ENCODE measurements around the gene PRMT3. TPM values are rescaled to one million over a fixed set of nuclear protein-coding genes. Genes with fewer than 3 reads are reported as not detected.

PRMT3 gene
- total and polyA plus RNA-seq, 2 of the 13 experiments (the other 11 are each of a cell fraction or from before 2014, with no cell fraction given) = 9.1 to 27.7 TPM

- in situ Hi-C loops (cut with HindIII; ENCODE audit: extremely low pct_ligation_motif_present, low pct_unique_long_range_greater_than_20kb) = loop anchor here (5.0 to 10.0 kb wide), 3 partner anchors 112 to 409 kb away; no protein-coding TSS in a partner anchor
- H3K79me2 ChIP-seq (ENCODE audit: insufficient read depth, low read length) = no peaks in the 10 kb centered on the region
- BruUV-seq (replicated peaks) = no TSS peak
- WGBS (ENCODE audit: low lambda C conversion rate) = 19% methylated on average over 6 of the region's 6 CpGs
- peaks cover 42% of the 10 kb centered on the region for H3K4me1 ChIP-seq (ENCODE audit: insufficient read depth, low read length)
- H3K4me3 ChIP-seq (replicated peaks in 1 of 3; ENCODE audit: insufficient read depth in 1 of 3, low read depth in 2 of 3, low read length in 3 of 3) = no peak overlapping the region
- no peaks in the 10 kb centered on the region for H3K9me3 ChIP-seq (ENCODE audit: low read length)
- peak; percentile 46 for DNase-seq (ENCODE audit: low spot score)
- H2AFZ ChIP-seq (ENCODE audit: low read length) = no peak overlapping the region
- no peaks in the 10 kb centered on the region for H3K36me3 ChIP-seq (replicated peaks in 1 of 2; ENCODE audit: control insufficient read depth in 1 of 2, insufficient read depth in 2 of 2, low read length in 2 of 2)
- ChIA-PET POLR2A (no interaction called here), CTCF (ENCODE audit: low intra/inter-chr PET ratio, low total read pairs) (interaction anchor here (0.6 to 2.8 kb wide), 3 partner anchors 110 to 226 kb away, joined by 3 to 17 read pairs (median 10); no protein-coding TSS in a partner anchor)
- no peak overlapping the region for H3K27ac ChIP-seq (ENCODE audit: extremely low read length, insufficient read depth, low read length)
- H3K9ac ChIP-seq (ENCODE audit: insufficient read depth, low read depth, low read length) = no peak overlapping the region
- peak; percentile 45 for ATAC-seq
- intact Hi-C loops (cut with micrococcal nuclease; ENCODE audit: unreplicated experiment) = loop anchor here (1.0 to 10.0 kb wide), 2 partner anchors 110 to 449 kb away; no protein-coding TSS in a partner anchor
- no peaks in the 10 kb centered on the region for H3K27me3 ChIP-seq (ENCODE audit: control insufficient read depth in 1 of 2, insufficient read depth in 2 of 2, low read length in 2 of 2)
- no peaks in the 10 kb centered on the region for H4K20me1 ChIP-seq (ENCODE audit: insufficient read depth, low read length)
- FAIRE-seq = peak; percentile 82
- H3K4me2 ChIP-seq (ENCODE audit: low read depth, low read length) = peak overlapping the region; percentile 25; the same call in 1 of the 2 replicates
- TF ChIP-seq PRPF4 (IDR thresholded peaks at IDR 0.05; ENCODE audit: low read depth, low read length, poor library complexity, severe bottlenecking) = no peak
- TF ChIP-seq ZNF510 (CRISPR knock-in tag; IDR thresholded peaks at IDR 0.05; ENCODE audit: low read depth) = no peak
- TF ChIP-seq SMC3 (IDR thresholded peaks at IDR 0.05; ENCODE audit: low read length) = peak; percentile 49
- no peak for TF ChIP-seq ZNF225 (CRISPR knock-in tag; IDR thresholded peaks at IDR 0.05)
- TF ChIP-seq MEIS2 (CRISPR knock-in tag; IDR thresholded peaks at IDR 0.05) = no peak
- no peak for TF ChIP-seq TFDP2 (CRISPR knock-in tag; IDR thresholded peaks at IDR 0.05)
- TF ChIP-seq POLR2AphosphoS5 (IDR thresholded peaks at IDR 0.05; ENCODE audit: low read depth, low read length) = no peak
- TF ChIP-seq ZNF607 (CRISPR knock-in tag; IDR thresholded peaks at IDR 0.05; ENCODE audit: borderline replicate concordance) = no peak
- TF ChIP-seq ZBTB1 (CRISPR knock-in tag; IDR thresholded peaks at IDR 0.05; ENCODE audit: borderline replicate concordance) = no peak
- TF ChIP-seq ARID3A (IDR thresholded peaks at IDR 0.05; ENCODE audit: low read depth, low read length) = 0 out of 2 replicates have a peak, but pooled peaks have one; percentile 30
- TF ChIP-seq ETV5 (CRISPR knock-in tag; IDR thresholded peaks at IDR 0.05; ENCODE audit: borderline replicate concordance) = peak; percentile 53; the same call in 1 of the 2 replicates
- TF ChIP-seq CENPX (CRISPR knock-in tag; IDR thresholded peaks at IDR 0.05) = no peak
- 0 out of 2 replicates have a peak, but pooled peaks have one; percentile 23 for TF ChIP-seq ARID5B (CRISPR knock-in tag; IDR thresholded peaks at IDR 0.05)
- TF ChIP-seq ADNP (CRISPR knock-in tag; IDR thresholded peaks at IDR 0.05) = no peak
- TF ChIP-seq ZNF205 (CRISPR knock-in tag; IDR thresholded peaks at IDR 0.05) = no peak
- no peak for TF ChIP-seq ZNF713 (CRISPR knock-in tag; IDR thresholded peaks at IDR 0.05)
- TF ChIP-seq ZSCAN21 (CRISPR knock-in tag; IDR thresholded peaks at IDR 0.05; ENCODE audit: borderline replicate concordance) = no peak
- TF ChIP-seq NFYB (CRISPR knock-in tag; IDR thresholded peaks at IDR 0.05) = no peak
- no peak for TF ChIP-seq ZFP36L2 (CRISPR knock-in tag; IDR thresholded peaks at IDR 0.05)
These were observed 33.6 kb upstream of the PRMT3 start for GRCh38 chr11:20353829-20354434.
